HEK293T (cell line): Measurements from ENCODE around the gene MN1.

Experiments used
- CTCF ChIA-PET: fragments of 350-600 bp; formaldehyde crosslinking; extraction: SDS; loops from one replicate; lab custom pipeline; 2021; ENCODE audit warnings: antibody characterized with exemption, inconsistent platforms; lab: Yijun Ruan, JAX
- POLR2A ChIA-PET: fragments of 350-600 bp; formaldehyde crosslinking; extraction: SDS; loops from one replicate; lab custom pipeline; 2020; ENCODE audit warnings: antibody characterized with exemption, inconsistent platforms; lab: Yijun Ruan, JAX
- DNase-seq: peaks from one replicate; pipeline ENCODE4 v3.0.0; 2012; ENCODE audit warnings: mixed read lengths; ENCODE audit errors: extremely low spot score
- ARNT ChIP-seq: fragments of 450-650 bp; IDR thresholded peaks from 2 replicates; pipeline ENCODE4 v1.6.1; 2017; ENCODE audit warnings: mild to moderate bottlenecking
- BHLHE40 ChIP-seq: fragments of 450-650 bp; IDR thresholded peaks from 2 replicates; pipeline ENCODE4 v1.6.1; 2016; ENCODE audit warnings: mild to moderate bottlenecking, moderate library complexity, borderline replicate concordance
- CTBP1 ChIP-seq: fragments of 450-650 bp; IDR thresholded peaks from 2 replicates; pipeline ENCODE4 v1.6.1; 2016; ENCODE audit warnings: borderline replicate concordance
- ELF4 ChIP-seq: fragments of 450-650 bp; IDR thresholded peaks from 2 replicates; pipeline ENCODE4 v1.6.1; 2017; ENCODE audit warnings: antibody characterized with exemption
- FOXA1 ChIP-seq: fragments of 450-650 bp; IDR thresholded peaks from 2 replicates; pipeline ENCODE4 v1.6.1; 2016; ENCODE audit warnings: mild to moderate bottlenecking
- FOXK2 ChIP-seq: fragments of 450-650 bp; IDR thresholded peaks from 2 replicates; pipeline ENCODE4 v1.6.1; 2016; ENCODE audit warnings: mild to moderate bottlenecking
- FOXM1 ChIP-seq: fragments of 450-650 bp; IDR thresholded peaks from 2 replicates; pipeline ENCODE4 v1.6.1; 2017; ENCODE audit warnings: mild to moderate bottlenecking, borderline replicate concordance
- HDGF ChIP-seq: fragments of 450-650 bp; IDR thresholded peaks from 2 replicates; pipeline ENCODE4 v1.6.1; 2017; ENCODE audit warnings: antibody characterized with exemption, borderline replicate concordance
- L3MBTL2 ChIP-seq: fragments of 450-650 bp; conservative IDR thresholded peaks from 2 replicates; pipeline ENCODE4 v1.6.1; 2016; ENCODE audit warnings: mild to moderate bottlenecking
- LEF1 ChIP-seq: fragments of 450-650 bp; IDR thresholded peaks from 2 replicates; pipeline ENCODE4 v1.6.1; 2017; ENCODE audit warnings: mild to moderate bottlenecking, borderline replicate concordance
- NFRKB ChIP-seq: fragments of 450-650 bp; IDR thresholded peaks from 2 replicates; pipeline ENCODE4 v1.6.1; 2016; ENCODE audit warnings: mild to moderate bottlenecking, moderate library complexity
- PKNOX1 ChIP-seq: fragments of 450-650 bp; IDR thresholded peaks from 2 replicates; pipeline ENCODE4 v1.6.1; 2016
- SP1 ChIP-seq: fragments of 450-650 bp; IDR thresholded peaks from 2 replicates; pipeline ENCODE4 v1.6.1; 2017
- SUZ12 ChIP-seq: fragments of 450-650 bp; IDR thresholded peaks from 2 replicates; pipeline ENCODE4 v1.6.1; 2016; ENCODE audit warnings: mild to moderate bottlenecking
- TARDBP ChIP-seq: fragments of 450-650 bp; IDR thresholded peaks from 2 replicates; pipeline ENCODE4 v1.6.1; 2016
- ZNF384 ChIP-seq: fragments of 450-650 bp; IDR thresholded peaks from 2 replicates; pipeline ENCODE4 v1.6.1; 2016

Gene MN1

GRCh38 chr22:27718186-27719035 is 83.1 kb downstream of the MN1 start:
- ChIA-PET CTCF (no interaction called here), POLR2A (no interaction called here)
- peak; percentile 44 for DNase-seq
- TF ChIP-seq SUZ12 (no peak), HDGF (no peak), FOXA1 (no peak), SP1 (no peak), FOXM1 (no peak), ELF4 (no peak), FOXK2 (no peak), ARNT (no peak), ZNF384 (no peak), TARDBP (no peak), PKNOX1 (no peak)

GRCh38 chr22:27717094-27717493 is 84.5 kb downstream of the MN1 start:
- TF ChIP-seq HDGF: no peak
- no peak for TF ChIP-seq SP1
- no peak for TF ChIP-seq ELF4
- TF ChIP-seq FOXA1: no peak
- no peak for TF ChIP-seq L3MBTL2
- no peak for TF ChIP-seq ZNF384
- POLR2A ChIA-PET: no interaction called here
- CTCF ChIA-PET: no interaction called here
- DNase-seq: no peak

GRCh38 chr22:27716074-27716473 is 85.5 kb downstream of the MN1 start:
- CTCF ChIA-PET: no interaction called here
- DNase-seq: no peak
- POLR2A ChIA-PET: no interaction called here
- TF ChIP-seq NFRKB (no peak), TARDBP (no peak), PKNOX1 (no peak), HDGF (no peak), BHLHE40 (no peak), LEF1 (no peak), L3MBTL2 (no peak), CTBP1 (no peak), SP1 (no peak), ARNT (no peak), FOXA1 (no peak), SUZ12 (no peak), ELF4 (no peak)

GRCh38 chr22:27715106-27715505 is 86.5 kb downstream of the MN1 start:
- ChIA-PET CTCF (no interaction called here), POLR2A (no interaction called here)
- no peak for DNase-seq
- TF ChIP-seq PKNOX1 (no peak), TARDBP (no peak), NFRKB (no peak), ZNF384 (no peak), ELF4 (no peak)

- ChIA-PET CTCF (no interaction called here), POLR2A (no interaction called here)
- DNase-seq: no peak
- TF ChIP-seq FOXA1: no peak
- TF ChIP-seq ZNF384: no peak
- no peak for TF ChIP-seq SUZ12
- no peak for TF ChIP-seq CTBP1
- no peak for TF ChIP-seq NFRKB
- no peak for TF ChIP-seq FOXK2
- TF ChIP-seq BHLHE40: no peak
- TF ChIP-seq SP1: no peak
- TF ChIP-seq LEF1: no peak
- TF ChIP-seq ARNT: no peak
- no peak for TF ChIP-seq L3MBTL2
Observed at GRCh38 chr22:27714068-27714467, 87.5 kb downstream of the MN1 start.

GRCh38 chr22:27713461-27713860 is 88.1 kb downstream of the MN1 start:
- no peak for DNase-seq
- ChIA-PET CTCF (interaction anchor here (0.7 to 0.9 kb wide), 2 partner anchors 32 to 34 kb away, joined by 3 read pairs; no protein-coding TSS in a partner anchor), POLR2A (no interaction called here)
- TF ChIP-seq NFRKB (no peak), FOXA1 (no peak), ZNF384 (no peak), SUZ12 (no peak), HDGF (no peak), LEF1 (no peak), ARNT (no peak), CTBP1 (no peak), FOXK2 (no peak), SP1 (no peak), TARDBP (no peak), BHLHE40 (no peak), FOXM1 (no peak), PKNOX1 (no peak), ELF4 (no peak)
